HG03354 (cell line): ENCODE results near the gene TCIRG1.

ENCODE experiments used
- ATAC-seq: cut with Tn5 transposase; IDR thresholded peaks from one replicate; pipeline ENCODE4 v1.9.1; 2021; ENCODE audit warnings: mild to moderate bottlenecking; ENCODE audit not compliant: unreplicated experiment, poor library complexity, severe bottlenecking

The TCIRG1 gene

GRCh38 chr11:68004551-68005335 is 34.1 kb upstream of the TCIRG1 start:
- ATAC-seq: no peak

- no peak for ATAC-seq
Observed at GRCh38 chr11:68006606-68007166, 32.1 kb upstream of the TCIRG1 start.

GRCh38 chr11:68007498-68008380 is 31.1 kb upstream of the TCIRG1 start:
- no peak for ATAC-seq

- ATAC-seq: no peak
Observed at GRCh38 chr11:68008381-68009337, 30.2 kb upstream of the TCIRG1 start.

GRCh38 chr11:68009391-68010089 is 29.3 kb upstream of the TCIRG1 start:
- no peak for ATAC-seq

GRCh38 chr11:68010090-68011041 is 28.5 kb upstream of the TCIRG1 start, which contains the start of gene ALDH3B1:
ALDH3B1 (plus strand) TSS chr11:68010327; CDS start chr11:68015298, 4,971 bp downstream.
- ATAC-seq: no peak

GRCh38 chr11:68011051-68011943 is 27.5 kb upstream of the TCIRG1 start:
- no peak for ATAC-seq

- no peak for ATAC-seq
Observed at GRCh38 chr11:68012044-68012842, 26.6 kb upstream of the TCIRG1 start.

- ATAC-seq: no peak
Observed at GRCh38 chr11:68012843-68013610, 25.8 kb upstream of the TCIRG1 start.

- ATAC-seq: no peak
Observed at GRCh38 chr11:68013611-68014156, 25.1 kb upstream of the TCIRG1 start.

- ATAC-seq: no peak
Observed at GRCh38 chr11:68014157-68014946, 24.5 kb upstream of the TCIRG1 start.

- ATAC-seq: no peak
Observed at GRCh38 chr11:68014947-68015447, 23.8 kb upstream of the TCIRG1 start.

GRCh38 chr11:68015467-68015866 is 23.4 kb upstream of the TCIRG1 start:
- ATAC-seq: no peak
